Nephron progenitor cell (in vitro differentiated cells): ENCODE results near the gene HIF1AN.

ENCODE experiments used
- DNase-seq: peaks from one replicate; pipeline ENCODE4 v3.0.0; 2021
- H3K27ac Mint-ChIP-seq: 2 replicates; pipeline ENCODE4 v1.8.0; 2021; ENCODE audit warnings: mild to moderate bottlenecking, moderate library complexity, mixed read lengths
- H3K27me3 Mint-ChIP-seq: 2 replicates; pipeline ENCODE4 v1.8.0; 2021; ENCODE audit warnings: mild to moderate bottlenecking, low read depth, mixed read lengths; ENCODE audit not compliant: poor library complexity
- H3K36me3 Mint-ChIP-seq: 2 replicates; pipeline ENCODE4 v1.8.0; 2021; ENCODE audit warnings: low read depth, mixed read lengths
- H3K4me1 Mint-ChIP-seq: 2 replicates; pipeline ENCODE4 v1.8.0; 2021; ENCODE audit warnings: mixed read lengths
- H3K4me3 Mint-ChIP-seq: 2 replicates; pipeline ENCODE4 v1.8.0; 2021; ENCODE audit warnings: mild to moderate bottlenecking, moderate library complexity, mixed read lengths
- H3K9me3 Mint-ChIP-seq: 2 replicates; pipeline ENCODE4 v1.8.0; 2021; ENCODE audit warnings: mild to moderate bottlenecking, moderate library complexity, mixed read lengths
- TF ChIP-seq, protein P1 (sequence below): fragments of 200-600 bp; sonication (generic); IDR thresholded peaks from 2 replicates; pipeline ENCODE4 v1.5.0; 2021; ENCODE audit warnings: antibody characterized with exemption

The HIF1AN gene

GRCh38 chr10:100508266-100508665 lies 27.5 kb upstream of the HIF1AN start:
- no peaks in the 10 kb centered on the region for H3K27me3 Mint-ChIP-seq

GRCh38 chr10:100508691-100509150 lies 27.0 kb upstream of the HIF1AN start:
- H3K4me3 Mint-ChIP-seq: no peak overlapping the region
- H3K9me3 Mint-ChIP-seq: no peaks in the 10 kb centered on the region
- no peaks in the 10 kb centered on the region for H3K27me3 Mint-ChIP-seq
- no peak overlapping the region for H3K27ac Mint-ChIP-seq
- DNase-seq: peak; percentile 23
- no peaks in the 10 kb centered on the region for H3K36me3 Mint-ChIP-seq
- TF ChIP-seq, protein P1, sequence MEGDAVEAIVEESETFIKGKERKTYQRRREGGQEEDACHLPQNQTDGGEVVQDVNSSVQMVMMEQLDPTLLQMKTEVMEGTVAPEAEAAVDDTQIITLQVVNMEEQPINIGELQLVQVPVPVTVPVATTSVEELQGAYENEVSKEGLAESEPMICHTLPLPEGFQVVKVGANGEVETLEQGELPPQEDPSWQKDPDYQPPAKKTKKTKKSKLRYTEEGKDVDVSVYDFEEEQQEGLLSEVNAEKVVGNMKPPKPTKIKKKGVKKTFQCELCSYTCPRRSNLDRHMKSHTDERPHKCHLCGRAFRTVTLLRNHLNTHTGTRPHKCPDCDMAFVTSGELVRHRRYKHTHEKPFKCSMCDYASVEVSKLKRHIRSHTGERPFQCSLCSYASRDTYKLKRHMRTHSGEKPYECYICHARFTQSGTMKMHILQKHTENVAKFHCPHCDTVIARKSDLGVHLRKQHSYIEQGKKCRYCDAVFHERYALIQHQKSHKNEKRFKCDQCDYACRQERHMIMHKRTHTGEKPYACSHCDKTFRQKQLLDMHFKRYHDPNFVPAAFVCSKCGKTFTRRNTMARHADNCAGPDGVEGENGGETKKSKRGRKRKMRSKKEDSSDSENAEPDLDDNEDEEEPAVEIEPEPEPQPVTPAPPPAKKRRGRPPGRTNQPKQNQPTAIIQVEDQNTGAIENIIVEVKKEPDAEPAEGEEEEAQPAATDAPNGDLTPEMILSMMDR: peak; percentile 51
- no peaks in the 10 kb centered on the region for H3K4me1 Mint-ChIP-seq

More at GRCh38 chr10:100508266-100508665, 27.5 kb upstream of the HIF1AN start:
- H3K9me3 Mint-ChIP-seq: no peaks in the 10 kb centered on the region
- TF ChIP-seq, protein P1: no peak
- H3K4me1 Mint-ChIP-seq: no peaks in the 10 kb centered on the region
- no peak for DNase-seq
- no peaks in the 10 kb centered on the region for H3K36me3 Mint-ChIP-seq
- no peak overlapping the region for H3K4me3 Mint-ChIP-seq
- H3K27ac Mint-ChIP-seq: no peak overlapping the region

DNA sequence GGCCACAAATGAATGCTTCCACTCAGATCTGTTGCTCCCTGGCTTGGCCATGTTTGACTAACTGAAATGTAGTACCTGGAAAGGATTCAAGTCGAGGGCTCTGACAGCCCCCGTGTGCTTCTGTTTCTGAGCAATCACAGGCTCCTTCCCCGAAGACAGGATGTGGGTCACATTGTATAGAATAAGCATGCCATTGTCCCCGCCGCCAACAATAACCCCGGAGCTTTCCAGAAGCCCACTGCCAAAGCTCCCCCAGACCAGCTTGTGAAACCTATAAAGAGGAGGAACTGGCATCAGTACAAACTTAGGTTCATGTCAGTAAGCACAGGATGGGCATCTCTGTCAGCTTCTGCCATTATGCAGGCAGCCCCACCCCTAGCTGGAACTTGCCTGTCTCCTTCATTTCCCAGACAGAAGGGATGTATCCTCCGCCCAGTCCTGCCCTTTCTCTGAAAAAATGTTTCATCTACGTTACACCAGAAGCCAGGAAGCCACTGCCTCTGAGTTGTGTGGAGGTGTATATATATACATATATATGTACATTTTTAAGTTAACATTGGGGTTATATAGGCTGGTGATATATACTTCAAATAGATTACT lies 26.4 kb upstream of the HIF1AN start:
- Mint-ChIP-seq H3K4me1 (no peaks in the 10 kb centered on the region), H3K27ac (no peak overlapping the region), H3K9me3 (no peaks in the 10 kb centered on the region), H3K36me3 (no peaks in the 10 kb centered on the region), H3K4me3 (no peak overlapping the region), H3K27me3 (no peaks in the 10 kb centered on the region)
- TF ChIP-seq, protein P1: no peak
- DNase-seq: no peak

DNA sequence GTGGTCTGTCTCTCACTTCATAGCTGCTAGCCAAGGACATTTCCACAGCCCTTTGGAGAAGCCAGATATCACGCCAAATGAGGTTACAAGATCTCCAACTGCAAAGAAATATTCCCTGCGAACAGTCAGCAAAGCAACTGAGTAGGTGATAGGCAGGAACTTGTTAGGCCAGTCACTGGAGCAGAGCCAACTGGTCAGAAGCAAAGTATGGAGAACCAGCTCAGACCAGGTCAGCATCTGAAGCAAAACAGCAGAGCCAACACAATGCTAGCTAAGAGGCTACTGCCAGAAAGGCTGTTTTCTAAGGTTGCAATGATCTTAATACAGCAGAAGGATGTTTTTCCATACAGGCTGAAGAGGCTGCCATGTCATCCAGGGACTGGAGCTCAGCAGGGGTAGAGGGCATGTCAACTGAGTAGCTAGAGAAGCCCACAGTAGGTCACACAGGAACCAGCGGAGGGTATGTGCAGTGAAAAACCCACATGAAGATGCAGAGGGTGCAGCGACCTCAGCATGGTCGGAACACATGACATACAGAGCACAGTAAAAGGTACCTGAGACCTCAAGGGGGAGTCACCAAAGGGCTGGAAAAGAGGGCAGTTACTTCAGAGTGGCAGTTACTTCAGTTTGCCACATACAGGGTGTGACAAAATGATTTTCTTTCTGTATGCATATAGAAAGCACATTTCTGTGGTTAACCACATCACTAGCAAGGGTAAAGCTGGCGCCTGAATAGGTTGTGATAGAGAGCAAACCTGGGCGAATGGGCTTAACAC lies 25.0 kb upstream of the HIF1AN start:
- DNase-seq: no peak
- TF ChIP-seq, protein P1: no peak
- H3K4me1 Mint-ChIP-seq: no peaks in the 10 kb centered on the region
- no peak overlapping the region for H3K27ac Mint-ChIP-seq
- no peaks in the 10 kb centered on the region for H3K9me3 Mint-ChIP-seq
- peaks cover 3% of the 10 kb centered on the region for H3K36me3 Mint-ChIP-seq
- no peaks in the 10 kb centered on the region for H3K27me3 Mint-ChIP-seq
- no peak overlapping the region for H3K4me3 Mint-ChIP-seq

DNA sequence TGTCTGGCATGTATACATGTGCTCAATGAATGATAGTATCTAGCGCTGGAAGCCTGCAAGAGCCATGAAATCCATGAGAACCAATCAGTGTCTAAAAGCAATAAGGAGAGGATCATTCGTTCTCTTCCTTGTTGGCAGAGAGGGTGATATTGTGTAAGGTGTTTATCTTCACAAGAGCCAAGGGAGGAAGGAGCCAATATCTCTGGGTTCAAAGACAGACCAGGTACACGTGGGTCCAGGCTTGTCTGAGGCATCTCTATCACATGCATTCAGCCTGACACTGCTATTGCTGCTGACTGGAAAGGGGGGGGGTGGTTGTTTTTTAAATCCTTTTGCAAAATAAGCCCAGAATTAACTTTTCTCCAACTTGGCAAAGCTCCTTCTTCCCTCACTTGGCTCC lies 20.1 kb upstream of the HIF1AN start:
- H3K4me1 Mint-ChIP-seq: peaks cover 5% of the 10 kb centered on the region
- DNase-seq: no peak
- H3K9me3 Mint-ChIP-seq: no peaks in the 10 kb centered on the region
- H3K27ac Mint-ChIP-seq: no peak overlapping the region
- H3K27me3 Mint-ChIP-seq: peaks cover 17% of the 10 kb centered on the region
- peaks cover 12% of the 10 kb centered on the region for H3K36me3 Mint-ChIP-seq
- TF ChIP-seq, protein P1: no peak
- H3K4me3 Mint-ChIP-seq: no peak overlapping the region
